ENCODE measurements around the gene ARMC2.
A peak's percentile ranks its signal among the peaks of the same experiment; 100 is the strongest.
"Not testable (repeated sequence)": the region's sequence is repeated elsewhere in the genome, so short reads cannot be mapped to it uniquely, and the experiment has no call there.

The ARMC2 gene

GRCh38 chr6:108921547-108922361 lies 73.5 kb downstream of the ARMC2 start:
- DNase-seq, result peak; percentile 36 to 78

- DNase-seq, result no peak
Measured at GRCh38 chr6:108922499-108922898, 74.3 kb downstream of the ARMC2 start.

GRCh38 chr6:108927927-108928326 lies 79.7 kb downstream of the ARMC2 start:
- no peak for DNase-seq

DNA sequence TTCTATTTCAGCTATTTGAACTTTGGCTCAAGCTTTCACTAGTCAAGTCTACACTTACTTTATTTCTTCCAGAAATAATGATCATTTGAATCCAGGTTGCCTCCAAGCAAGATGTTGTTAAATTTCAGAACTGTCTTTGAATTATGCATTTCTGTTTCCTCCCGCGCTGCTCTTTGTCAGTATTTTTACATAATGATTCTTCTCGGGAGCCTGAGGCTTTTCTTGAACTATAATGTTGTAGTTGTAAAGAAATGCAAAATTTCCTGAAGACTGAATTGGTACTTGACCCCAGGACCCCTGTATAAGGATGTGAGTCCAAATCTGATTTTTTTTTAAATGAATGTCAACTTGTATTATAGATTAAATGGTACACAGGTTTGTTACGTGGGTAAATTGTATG lies 80.4 kb downstream of the ARMC2 start:
- no peak for DNase-seq

DNA sequence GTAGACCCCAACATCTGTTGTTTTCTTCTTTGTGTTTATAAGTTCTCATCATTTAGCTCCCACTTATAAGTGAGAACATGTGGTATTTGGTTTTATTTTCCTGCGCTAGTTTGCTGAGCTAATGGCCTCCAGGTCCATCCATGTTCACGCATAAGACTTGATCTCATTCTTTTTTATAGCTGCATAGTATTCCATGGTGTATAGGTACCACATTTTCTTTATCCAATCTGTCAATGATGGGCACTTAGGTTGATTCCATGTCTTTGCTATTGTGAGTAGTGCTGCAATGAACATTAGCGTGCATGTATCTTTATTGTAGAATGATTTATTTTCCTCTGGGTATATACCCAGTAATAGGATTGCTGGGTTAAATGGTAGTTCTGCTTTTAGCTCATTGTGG lies 82.9 kb downstream of the ARMC2 start:
- not testable (repeated sequence) for DNase-seq

GRCh38 chr6:108937170-108937569 lies 88.9 kb downstream of the ARMC2 start:
- DNase-seq, result no peak

GRCh38 chr6:108940741-108941140 lies 92.5 kb downstream of the ARMC2 start:
- no peak for DNase-seq

GRCh38 chr6:108941281-108941680 lies 93.1 kb downstream of the ARMC2 start:
- DNase-seq, result no peak

DNA sequence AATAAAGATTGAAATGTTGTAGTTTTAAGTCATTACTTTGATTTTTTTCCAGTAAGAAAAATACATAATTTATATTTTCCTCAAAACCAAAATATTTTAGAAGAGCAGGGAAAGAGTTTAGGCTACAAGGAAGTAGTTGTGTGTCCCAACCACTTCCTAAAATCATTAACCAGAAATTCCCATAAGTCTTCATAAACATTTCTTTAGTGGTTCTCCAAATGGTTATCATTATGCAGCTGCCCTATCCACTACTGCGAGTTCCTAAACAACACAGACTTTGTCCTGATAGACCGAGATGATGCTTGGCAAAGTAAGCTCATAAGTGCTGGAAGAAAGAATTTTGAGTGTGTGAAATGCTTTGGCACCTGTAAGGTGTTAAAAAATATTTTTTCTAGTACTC lies 93.6 kb downstream of the ARMC2 start:
- no peak for DNase-seq

DNA sequence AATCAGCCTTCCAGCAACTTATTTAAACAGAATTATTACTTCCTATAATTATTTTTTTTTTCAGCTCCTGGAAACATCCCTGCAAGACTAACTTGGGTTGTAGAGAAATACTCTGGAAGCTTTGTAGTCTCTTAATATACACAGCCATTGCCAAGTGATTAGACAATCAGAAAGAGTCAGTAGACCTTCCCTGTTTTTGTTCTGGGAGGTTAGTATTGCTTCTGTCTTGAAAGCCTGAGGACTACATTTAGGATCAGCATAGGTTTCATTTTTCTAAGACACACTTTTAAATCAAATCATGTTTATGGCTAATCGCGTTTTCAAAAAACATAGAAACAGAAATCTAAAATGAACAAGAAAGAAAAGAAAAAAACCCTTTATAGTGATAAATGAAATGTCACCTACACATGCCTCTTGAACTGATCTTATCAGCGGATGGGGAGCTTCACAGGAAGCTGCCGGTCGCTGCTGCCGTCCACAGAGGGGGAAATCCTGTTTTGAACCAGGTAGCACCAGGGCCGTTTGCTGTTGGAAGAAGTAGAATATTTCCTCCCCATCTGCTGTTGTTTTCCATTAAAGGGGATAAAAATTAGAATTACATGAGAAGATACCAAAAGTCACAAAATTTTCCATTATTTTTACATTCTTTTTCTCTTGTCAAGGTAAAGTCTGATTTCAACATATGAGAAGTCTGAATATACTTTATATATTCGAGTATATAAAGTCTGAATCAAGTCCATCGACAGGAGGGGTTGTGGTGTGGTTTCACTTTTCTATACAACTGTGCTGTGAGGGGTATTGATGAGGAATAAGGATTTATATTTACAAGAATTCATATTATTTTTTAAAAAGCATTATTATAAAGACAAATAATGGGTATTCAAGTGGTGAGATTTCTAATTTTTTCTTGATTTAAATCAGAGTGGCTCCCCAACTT lies 94.6 kb downstream of the ARMC2 start:
- no peak for DNase-seq

- peak; percentile 23 to 34 for DNase-seq
Measured at GRCh38 chr6:108944071-108944470, 95.8 kb downstream of the ARMC2 start.

DNA sequence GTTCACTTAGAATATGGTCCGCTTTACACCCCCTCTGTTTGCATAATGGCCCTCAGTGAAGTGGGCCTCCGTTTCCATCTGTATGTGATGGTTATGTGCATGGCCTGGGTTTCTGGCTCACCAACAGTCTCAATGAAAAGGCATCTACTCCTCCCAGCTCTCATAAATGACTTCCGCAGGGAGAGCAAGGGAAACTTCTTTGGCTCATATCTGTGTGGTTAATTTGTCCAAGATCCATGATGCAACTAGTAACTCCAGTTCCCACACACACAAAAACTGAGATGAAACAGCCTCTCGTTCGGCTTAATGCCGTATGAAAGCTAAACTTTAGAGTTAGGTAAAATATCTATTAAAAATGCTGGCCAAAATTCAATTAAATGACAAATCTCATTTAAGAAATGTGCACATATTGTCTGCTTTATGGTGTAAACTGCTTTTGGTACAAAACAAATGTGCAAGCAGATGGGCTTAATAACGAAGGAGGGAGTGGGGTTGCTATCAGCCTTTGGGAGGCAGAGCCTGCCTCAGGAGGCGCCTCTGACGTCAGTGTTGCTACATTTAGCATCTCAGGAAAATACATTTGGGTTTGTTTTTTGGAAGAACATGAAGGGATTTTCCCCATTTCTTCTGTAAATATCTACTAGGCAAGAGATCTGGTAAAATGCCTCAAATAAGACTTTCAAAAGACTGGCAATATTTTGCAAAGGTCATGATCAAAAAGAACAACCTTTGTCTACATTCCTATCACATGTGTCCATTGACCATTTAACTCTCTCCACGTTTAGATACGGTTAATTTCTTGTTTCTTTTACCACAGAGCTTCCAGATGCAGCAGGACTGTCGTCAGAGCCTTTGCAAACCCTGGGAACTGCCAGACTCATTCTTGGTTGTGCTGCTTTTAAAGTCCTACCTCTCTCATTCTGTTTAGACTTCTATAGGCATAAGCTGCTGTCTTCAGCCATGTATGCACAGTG lies 96.8 kb downstream of the ARMC2 start:
- DNase-seq, result peak; percentile 78 to 81

GRCh38 chr6:108945681-108946159 lies 97.5 kb downstream of the ARMC2 start:
- DNase-seq, result peak; percentile 74 to 93

DNA sequence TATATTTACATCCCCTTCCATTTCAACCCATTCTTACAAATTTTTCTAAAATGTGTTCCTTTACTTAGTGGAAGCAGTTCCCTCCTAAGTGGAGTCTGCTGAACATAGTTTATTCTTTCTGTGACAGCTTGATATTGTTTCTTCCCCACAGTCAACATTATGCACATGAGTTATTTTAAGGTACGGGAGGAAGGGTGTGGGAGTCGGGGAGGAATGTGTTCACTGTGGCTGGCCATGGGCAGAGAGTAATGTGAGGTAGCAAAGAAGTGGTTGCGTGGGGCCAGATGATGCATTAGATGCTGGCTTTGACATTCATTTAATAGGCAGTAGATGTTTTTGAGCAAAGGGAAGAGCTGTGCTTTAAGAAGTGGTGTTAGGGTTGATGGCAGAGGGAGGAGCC lies 98.5 kb downstream of the ARMC2 start:
- no peak for DNase-seq

DNA sequence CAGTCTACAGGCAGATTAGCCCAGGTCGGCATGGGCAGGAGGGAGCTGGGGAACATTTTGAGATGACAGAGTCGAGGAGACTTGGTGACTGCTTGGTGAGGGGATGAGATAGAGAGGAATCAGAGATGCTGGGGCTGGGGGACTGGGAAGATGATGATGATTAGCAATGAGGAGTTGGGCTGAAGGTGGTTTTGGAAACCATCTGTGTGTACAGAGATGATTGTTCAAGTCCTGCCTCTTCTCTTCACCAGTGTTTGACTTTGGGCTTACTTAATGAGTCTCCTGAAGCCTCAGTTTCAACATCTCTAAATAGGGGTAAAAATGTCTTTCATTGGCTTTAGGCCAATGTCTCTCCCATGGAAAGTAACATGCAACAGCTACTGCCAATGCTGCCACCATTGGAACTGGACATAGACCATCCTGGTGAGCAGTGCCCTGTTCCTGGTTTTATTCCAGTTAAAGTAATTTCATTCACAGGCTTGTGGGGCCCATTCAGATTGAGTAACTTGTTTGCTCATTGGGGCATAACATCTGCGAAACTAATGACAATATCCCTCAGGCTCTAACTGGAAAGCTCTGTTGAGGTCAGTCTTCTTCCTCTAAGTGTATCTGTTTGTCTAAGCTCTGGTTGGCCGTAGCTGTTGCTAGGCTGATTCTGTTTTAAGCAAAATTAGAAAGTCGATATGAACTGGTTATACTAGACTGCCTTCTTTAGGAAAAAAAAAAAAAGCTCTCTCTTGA lies 99.1 kb downstream of the ARMC2 start:
- peak; percentile 16 to 64 for DNase-seq

- DNase-seq, result peak; percentile 66 to 84
Measured at GRCh38 chr6:108948181-108948661, 100.0 kb downstream of the ARMC2 start.

DNA sequence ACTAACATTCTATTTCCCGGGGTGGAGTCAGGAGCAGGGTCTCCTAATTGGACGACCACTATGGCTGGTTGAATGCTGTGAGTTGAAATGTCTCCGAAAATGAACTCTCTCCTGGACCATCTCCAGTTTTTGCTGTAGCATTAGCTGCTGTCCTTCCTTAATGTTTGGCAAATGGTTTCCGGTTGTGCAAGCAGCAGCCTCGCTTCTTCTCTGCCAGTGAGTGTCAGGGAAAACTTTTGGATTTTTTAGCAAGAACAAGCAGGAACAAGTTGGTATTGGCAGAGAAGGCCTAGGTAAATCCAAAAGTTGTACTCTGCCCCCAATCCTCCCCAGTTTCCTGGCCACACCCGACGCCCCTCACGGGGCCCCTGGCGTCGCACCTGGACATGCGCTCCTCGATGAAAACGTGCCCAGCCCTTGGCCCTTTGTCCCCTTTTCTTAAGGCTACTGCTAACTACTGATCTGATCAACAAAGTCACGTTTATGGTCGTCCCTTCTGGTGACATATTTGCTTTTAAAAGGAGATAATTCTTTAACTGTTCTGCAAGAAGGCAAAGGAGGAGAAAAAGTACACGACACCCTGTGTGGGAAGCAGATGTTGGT lies 103.2 kb downstream of the ARMC2 start:
- no peak for DNase-seq

DNA sequence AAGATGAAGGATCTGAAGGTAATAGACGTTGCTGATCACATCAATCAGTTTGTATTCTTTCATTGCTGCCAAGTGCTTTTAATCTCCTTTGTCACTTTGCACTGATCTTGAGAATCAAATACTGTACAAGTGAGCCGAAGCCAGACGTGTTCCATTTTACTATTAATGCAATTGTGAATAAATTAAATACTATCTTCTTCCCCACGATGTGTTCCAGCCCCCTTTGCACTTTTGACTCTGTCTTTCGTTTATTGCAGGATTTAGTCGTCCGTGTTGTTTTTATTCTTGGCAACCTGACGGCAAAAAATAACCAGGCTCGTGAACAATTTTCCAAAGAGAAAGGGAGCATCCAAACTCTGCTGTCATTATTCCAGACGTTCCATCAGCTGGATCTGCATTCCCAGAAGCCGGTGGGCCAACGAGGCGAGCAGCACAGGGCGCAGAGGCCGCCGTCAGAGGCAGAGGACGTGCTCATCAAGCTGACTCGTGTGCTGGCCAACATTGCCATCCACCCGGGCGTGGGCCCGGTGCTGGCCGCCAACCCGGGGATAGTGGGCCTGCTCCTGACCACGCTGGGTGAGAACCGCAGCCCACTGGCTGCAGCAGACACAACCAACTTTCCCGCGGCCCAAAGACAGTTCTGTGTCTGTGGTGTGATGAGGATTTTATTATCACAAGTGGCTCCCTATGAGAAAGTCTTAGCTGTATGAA lies 104.7 kb downstream of the ARMC2 start:
- no peak for DNase-seq

- DNase-seq, result no peak
Measured at GRCh38 chr6:108953681-108954080, 105.5 kb downstream of the ARMC2 start.

- no peak for DNase-seq
Measured at GRCh38 chr6:108955329-108955949, 107.2 kb downstream of the ARMC2 start.

Data from NCI-H446 (cell line).